ENCODE measurements around the gene AUH. TPM values are rescaled to one million over a fixed set of nuclear protein-coding genes. Genes with fewer than 3 reads are reported as not detected.
"Not testable (repeated sequence)": the region's sequence is repeated elsewhere in the genome, so short reads cannot be mapped to it uniquely, and the experiment has no call there.

AUH gene
- total RNA-seq, 2 experiments from 2014 or later = 16.9 to 24.5 TPM

DNA sequence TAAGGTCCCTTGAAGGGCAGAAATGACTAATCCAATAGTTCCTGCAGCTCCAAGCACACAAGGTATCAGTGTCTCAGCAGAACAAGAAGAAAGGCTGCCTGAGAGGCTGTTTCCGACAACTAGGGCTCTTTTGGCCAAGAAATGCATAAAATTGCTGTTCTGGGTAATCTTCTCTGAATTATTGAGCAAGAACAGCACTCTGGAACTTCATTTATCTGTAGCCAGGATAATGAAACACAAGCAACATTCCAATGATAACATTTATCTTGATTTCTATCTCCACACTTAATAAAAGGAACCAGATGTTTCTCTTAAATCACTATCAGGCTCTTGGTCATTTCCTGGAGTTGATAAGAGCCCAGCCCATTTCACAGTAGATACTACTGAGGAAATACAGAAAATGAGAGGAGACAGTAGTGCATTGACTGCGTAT lies 17.0 kb upstream of the AUH start:
- H3K36me3 ChIP-seq (ENCODE audit: insufficient read depth, low read length) = no peaks in the 10 kb centered on the region
- no peaks in the 10 kb centered on the region; the same call in 1 of the 2 replicates for H3K9me3 ChIP-seq (ENCODE audit: low read length)
- DNase-seq (ENCODE audit: low spot score) = no peak
- H3K4me2 ChIP-seq (ENCODE audit: low read length) = no peak overlapping the region
- no peak overlapping the region for H3K27ac ChIP-seq (ENCODE audit: low read depth, low read length, poor library complexity, severe bottlenecking)
- no peaks in the 10 kb centered on the region for H3K9me2 ChIP-seq (ENCODE audit: insufficient read depth, low read length)
- no peak overlapping the region for H3K4me3 ChIP-seq (ENCODE audit: low read depth, low read length, poor library complexity, severe bottlenecking)
- ChIA-PET POLR2A (interaction anchor here (1.2 kb wide), 2 partner anchors 11 to 102 kb away, joined by 3 to 4 read pairs; no protein-coding TSS in a partner anchor), CTCF (ENCODE audit: unreplicated experiment) (no interaction called here)
- TF ChIP-seq, protein P1, sequence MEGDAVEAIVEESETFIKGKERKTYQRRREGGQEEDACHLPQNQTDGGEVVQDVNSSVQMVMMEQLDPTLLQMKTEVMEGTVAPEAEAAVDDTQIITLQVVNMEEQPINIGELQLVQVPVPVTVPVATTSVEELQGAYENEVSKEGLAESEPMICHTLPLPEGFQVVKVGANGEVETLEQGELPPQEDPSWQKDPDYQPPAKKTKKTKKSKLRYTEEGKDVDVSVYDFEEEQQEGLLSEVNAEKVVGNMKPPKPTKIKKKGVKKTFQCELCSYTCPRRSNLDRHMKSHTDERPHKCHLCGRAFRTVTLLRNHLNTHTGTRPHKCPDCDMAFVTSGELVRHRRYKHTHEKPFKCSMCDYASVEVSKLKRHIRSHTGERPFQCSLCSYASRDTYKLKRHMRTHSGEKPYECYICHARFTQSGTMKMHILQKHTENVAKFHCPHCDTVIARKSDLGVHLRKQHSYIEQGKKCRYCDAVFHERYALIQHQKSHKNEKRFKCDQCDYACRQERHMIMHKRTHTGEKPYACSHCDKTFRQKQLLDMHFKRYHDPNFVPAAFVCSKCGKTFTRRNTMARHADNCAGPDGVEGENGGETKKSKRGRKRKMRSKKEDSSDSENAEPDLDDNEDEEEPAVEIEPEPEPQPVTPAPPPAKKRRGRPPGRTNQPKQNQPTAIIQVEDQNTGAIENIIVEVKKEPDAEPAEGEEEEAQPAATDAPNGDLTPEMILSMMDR (conservative IDR thresholded peaks at IDR 0.05; ENCODE audit: low read length) = no peak
- TF ChIP-seq EZH2phosphoT487 (IDR thresholded peaks at IDR 0.05; ENCODE audit: borderline replicate concordance, low read depth, low read length) = no peak
- no peak overlapping the region for H2AFZ ChIP-seq (ENCODE audit: low read length)
- no peaks in the 10 kb centered on the region for H4K20me1 ChIP-seq (ENCODE audit: insufficient read depth, low read length)
- H3K4me1 ChIP-seq (ENCODE audit: insufficient read depth, low read length, poor library complexity, severe bottlenecking) = no peaks in the 10 kb centered on the region
- no peaks in the 10 kb centered on the region for H3K79me2 ChIP-seq (ENCODE audit: insufficient read depth, low read depth, low read length)
- intact Hi-C loops (cut with micrococcal nuclease; ENCODE audit: unreplicated experiment) = no loop called here
- BruUV-seq (replicated peaks) = no TSS peak

DNA sequence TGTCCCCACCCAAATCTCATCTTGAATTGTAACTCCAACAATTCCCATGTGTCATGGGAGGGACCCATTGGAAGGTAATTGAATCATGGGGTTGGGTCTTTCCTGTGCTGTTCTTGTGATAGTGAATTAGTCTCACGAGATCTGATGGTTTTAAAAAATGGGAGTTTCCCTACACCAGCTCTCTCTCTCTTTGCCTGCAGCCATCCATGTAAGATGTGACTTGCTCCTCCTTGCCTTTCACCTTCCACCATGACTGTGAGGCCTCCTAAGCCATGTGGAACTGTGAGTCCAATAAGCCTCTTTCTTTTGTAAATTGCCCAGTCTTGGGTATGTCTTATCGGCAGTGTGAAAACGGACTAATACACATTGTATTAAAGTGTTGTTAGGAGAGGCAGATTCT lies 16.3 kb upstream of the AUH start:
- not testable (repeated sequence) for H3K4me3 ChIP-seq (ENCODE audit: low read depth, low read length, poor library complexity, severe bottlenecking)
- POLR2A ChIA-PET = interaction anchor here (1.2 kb wide), 2 partner anchors 10 to 101 kb away, joined by 3 to 4 read pairs; no protein-coding TSS in a partner anchor

DNA sequence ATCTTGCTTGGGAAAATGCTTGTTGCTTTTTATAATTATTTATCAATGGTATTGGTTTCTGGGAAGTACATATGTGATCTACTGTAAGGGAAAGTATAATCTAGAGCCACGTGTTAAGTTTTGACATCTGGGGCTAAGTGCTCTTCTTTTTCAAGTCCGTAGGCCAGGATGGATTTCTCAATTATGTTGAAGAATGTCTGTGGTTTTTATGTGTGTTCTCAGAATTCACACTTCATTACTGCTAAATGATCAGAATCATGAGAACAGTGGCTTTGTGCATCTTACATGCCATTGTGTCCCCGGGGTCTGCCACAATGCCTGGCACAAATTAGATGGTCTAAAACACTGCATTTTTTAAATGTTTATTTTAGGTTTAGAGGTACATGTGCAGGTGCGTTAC lies 14.5 kb upstream of the AUH start:
- intact Hi-C loops (cut with micrococcal nuclease; ENCODE audit: unreplicated experiment) = no loop called here
- no peak for DNase-seq (ENCODE audit: low spot score)
- no peak for TF ChIP-seq EZH2phosphoT487 (IDR thresholded peaks at IDR 0.05; ENCODE audit: borderline replicate concordance, low read depth, low read length)
- TF ChIP-seq, protein P1 (conservative IDR thresholded peaks at IDR 0.05; ENCODE audit: low read length) = no peak
- Histone ChIP-seq H3K4me1 (ENCODE audit: insufficient read depth, low read length, poor library complexity, severe bottlenecking) (no peaks in the 10 kb centered on the region), H3K4me3 (ENCODE audit: low read depth, low read length, poor library complexity, severe bottlenecking) (no peak overlapping the region), H3K9me2 (ENCODE audit: insufficient read depth, low read length) (no peaks in the 10 kb centered on the region), H3K79me2 (ENCODE audit: insufficient read depth, low read depth, low read length) (no peaks in the 10 kb centered on the region), H3K9me3 (ENCODE audit: low read length) (no peaks in the 10 kb centered on the region; the same call in 1 of the 2 replicates), H2AFZ (ENCODE audit: low read length) (peak overlapping the region; percentile 42; the same call in 1 of the 2 replicates), H3K4me2 (ENCODE audit: low read length) (no peak overlapping the region), H3K27ac (ENCODE audit: low read depth, low read length, poor library complexity, severe bottlenecking) (no peak overlapping the region), H3K36me3 (ENCODE audit: insufficient read depth, low read length) (no peaks in the 10 kb centered on the region), H4K20me1 (ENCODE audit: insufficient read depth, low read length) (no peaks in the 10 kb centered on the region)
- no TSS peak for BruUV-seq (replicated peaks)
- ChIA-PET CTCF (ENCODE audit: unreplicated experiment) (no interaction called here), POLR2A (no interaction called here)

More for the DNA sequence above, 16.3 kb upstream of the AUH start:
- BruUV-seq (replicated peaks); H2AFZ ChIP-seq (ENCODE audit: low read length); H3K36me3 ChIP-seq (ENCODE audit: insufficient read depth, low read length); DNase-seq (ENCODE audit: low spot score); H3K9me2 ChIP-seq (ENCODE audit: insufficient read depth, low read length); intact Hi-C loops (cut with micrococcal nuclease; ENCODE audit: unreplicated experiment); CTCF ChIA-PET (ENCODE audit: unreplicated experiment); H3K27ac ChIP-seq (ENCODE audit: low read depth, low read length, poor library complexity, severe bottlenecking); H3K79me2 ChIP-seq (ENCODE audit: insufficient read depth, low read depth, low read length); H3K9me3 ChIP-seq (ENCODE audit: low read length); H3K4me1 ChIP-seq (ENCODE audit: insufficient read depth, low read length, poor library complexity, severe bottlenecking); H4K20me1 ChIP-seq (ENCODE audit: insufficient read depth, low read length); H3K4me2 ChIP-seq (ENCODE audit: low read length): not testable (repeated sequence)
